Activated CD4-positive, alpha-beta T cell treated with anti-CD3 and anti-CD28 coated beads, Interleukin-2, amount 50 U/mL, for 24 hours (primary cell): ENCODE results near the gene CCNB1IP1.
A peak's percentile ranks its signal among the peaks of the same experiment; 100 is the strongest.
"Not testable (repeated sequence)": the region's sequence is repeated elsewhere in the genome, so short reads cannot be mapped to it uniquely, and the experiment has no call there.

Experiments
- DNase-seq, 2 donors: peaks; one replicate each; pipeline ENCODE4 v3.0.0-alpha.2; 2020; ENCODE audit warnings: low read depth in 1 of 2, low spot score in 1 of 2

CCNB1IP1 gene, protein sequence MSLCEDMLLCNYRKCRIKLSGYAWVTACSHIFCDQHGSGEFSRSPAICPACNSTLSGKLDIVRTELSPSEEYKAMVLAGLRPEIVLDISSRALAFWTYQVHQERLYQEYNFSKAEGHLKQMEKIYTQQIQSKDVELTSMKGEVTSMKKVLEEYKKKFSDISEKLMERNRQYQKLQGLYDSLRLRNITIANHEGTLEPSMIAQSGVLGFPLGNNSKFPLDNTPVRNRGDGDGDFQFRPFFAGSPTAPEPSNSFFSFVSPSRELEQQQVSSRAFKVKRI

DNA sequence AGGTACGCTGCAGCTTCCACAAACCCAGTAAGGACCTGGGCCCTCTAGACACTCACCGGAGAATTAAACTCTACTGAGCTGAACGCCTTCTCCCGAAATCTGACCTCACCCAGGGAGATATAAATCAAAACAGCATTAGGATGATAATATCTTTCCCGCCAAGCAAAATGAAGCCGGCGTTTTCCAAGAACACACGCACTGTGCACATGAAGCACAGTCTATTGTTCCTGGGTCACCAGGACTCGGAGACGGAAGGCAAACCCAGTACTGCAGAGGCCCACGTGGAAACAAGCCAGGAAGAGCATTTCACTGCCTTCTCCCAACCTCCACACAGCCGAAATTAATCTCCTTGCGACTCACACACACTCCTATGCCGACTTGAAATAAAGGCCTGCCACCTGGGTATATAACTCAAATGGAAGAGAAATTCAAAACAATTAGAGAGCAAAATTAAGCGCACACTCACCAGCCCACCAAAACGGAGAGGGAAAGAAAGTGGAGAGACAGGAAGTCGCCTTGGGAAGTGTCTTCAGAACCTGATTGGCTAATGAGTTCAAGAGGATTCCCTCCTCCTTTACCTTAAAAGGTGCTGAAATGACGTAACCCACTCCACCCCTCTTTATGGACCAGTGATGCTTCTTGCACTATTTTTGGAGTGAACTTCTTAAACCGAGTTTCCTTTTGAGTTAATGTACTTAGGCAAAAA lies at the start of gene CCNB1IP1:
Gene CCNB1IP1 (minus strand): TSS at position 492 of the 706 bp plus-strand sequence. CDS start 16,756 bp downstream, outside the sequence.
- DNase-seq, result peak; percentile 14 to 62

DNA sequence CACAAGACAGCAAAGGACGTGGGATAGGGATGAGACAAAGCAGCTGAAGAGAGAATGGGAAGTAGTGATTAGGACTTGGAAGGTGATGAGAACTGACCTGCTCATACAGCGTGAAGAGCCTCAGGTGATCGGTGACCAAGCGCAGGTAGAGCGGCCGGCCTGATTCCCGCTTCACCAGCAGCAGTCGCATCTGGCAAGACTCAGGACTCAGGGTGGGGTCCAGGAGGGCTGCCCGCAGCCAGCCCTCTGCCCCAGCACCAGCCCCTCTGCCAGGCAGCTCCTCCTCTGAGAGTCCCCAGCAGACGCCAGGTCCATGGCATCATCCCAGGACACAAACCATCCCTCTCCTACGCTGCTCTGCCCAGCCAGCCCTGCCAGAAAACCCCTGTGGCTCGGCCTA lies 49.4 kb upstream of the CCNB1IP1 start:
- no peak for DNase-seq

DNA sequence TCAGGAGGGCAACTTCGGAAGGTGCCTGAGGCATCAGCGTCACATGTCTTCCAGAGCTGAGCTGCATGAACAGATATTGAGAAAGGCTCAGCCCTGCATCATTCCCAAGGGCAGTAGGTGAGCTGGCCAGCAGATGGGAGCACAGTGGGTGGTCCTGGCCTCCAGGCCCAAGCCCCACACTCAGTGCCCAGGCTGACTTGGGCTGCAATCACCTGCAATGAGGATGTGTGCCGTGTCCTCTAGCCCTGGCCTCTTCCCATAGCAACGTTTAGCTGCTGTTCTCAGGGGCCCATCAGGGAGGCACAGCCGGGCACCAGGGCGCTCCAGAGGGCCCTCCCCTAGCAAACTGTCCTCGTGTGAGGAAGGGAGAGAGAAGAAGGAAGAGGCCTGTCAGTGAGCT lies 48.3 kb upstream of the CCNB1IP1 start:
- DNase-seq, result no peak

- no peak for DNase-seq
These were observed 47.6 kb upstream of the CCNB1IP1 start for GRCh38 chr14:20380681-20381080.

- no peak for DNase-seq
These were observed 46.7 kb upstream of the CCNB1IP1 start for GRCh38 chr14:20379743-20380142.

GRCh38 chr14:20377171-20377570 lies 44.1 kb upstream of the CCNB1IP1 start:
- DNase-seq, result no peak

GRCh38 chr14:20376071-20376588 lies 43.1 kb upstream of the CCNB1IP1 start:
- no peak for DNase-seq

DNA sequence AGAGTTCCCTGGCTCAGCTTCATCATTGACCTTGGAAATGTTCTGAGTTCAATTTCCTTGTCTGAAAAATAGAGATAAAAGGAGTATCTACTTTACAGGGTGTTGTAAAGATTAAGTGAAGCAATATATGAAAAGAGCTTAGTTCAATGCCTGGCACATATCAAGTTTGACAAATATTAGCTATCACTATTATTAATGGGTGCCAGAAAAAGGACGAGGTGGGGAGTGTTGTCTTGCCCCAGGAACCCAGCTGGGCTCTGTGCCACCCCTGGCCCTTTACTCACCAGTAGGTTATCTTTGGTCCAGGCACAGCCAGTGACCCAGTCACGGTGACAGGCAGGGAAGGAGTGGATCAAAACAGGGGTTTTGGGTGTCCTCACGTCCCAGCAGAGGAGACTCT lies 42.4 kb upstream of the CCNB1IP1 start:
- no peak for DNase-seq

DNA sequence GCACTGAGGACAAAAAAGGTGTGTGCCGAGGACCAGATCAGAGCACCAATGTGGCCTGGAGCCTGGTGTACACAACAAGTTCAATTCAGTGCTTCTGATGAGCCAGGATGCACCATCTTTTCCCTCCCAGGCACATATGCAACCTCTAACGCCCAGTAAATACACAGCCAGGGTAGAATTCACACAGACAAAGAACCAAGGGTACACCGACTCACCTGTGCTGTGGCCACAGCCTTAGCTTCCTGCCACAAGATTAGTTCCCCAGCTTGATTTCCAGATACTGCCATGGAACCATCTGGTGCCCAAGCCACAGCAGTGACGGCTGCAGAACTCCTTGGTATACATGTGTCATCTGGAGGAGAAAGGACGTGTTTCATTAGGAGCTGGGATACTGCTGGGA lies 39.7 kb upstream of the CCNB1IP1 start:
- no peak for DNase-seq

GRCh38 chr14:20365928-20366327 lies 32.8 kb upstream of the CCNB1IP1 start:
- DNase-seq, result no peak

GRCh38 chr14:20358474-20358873 lies 25.4 kb upstream of the CCNB1IP1 start:
- not testable (repeated sequence) for DNase-seq

DNA sequence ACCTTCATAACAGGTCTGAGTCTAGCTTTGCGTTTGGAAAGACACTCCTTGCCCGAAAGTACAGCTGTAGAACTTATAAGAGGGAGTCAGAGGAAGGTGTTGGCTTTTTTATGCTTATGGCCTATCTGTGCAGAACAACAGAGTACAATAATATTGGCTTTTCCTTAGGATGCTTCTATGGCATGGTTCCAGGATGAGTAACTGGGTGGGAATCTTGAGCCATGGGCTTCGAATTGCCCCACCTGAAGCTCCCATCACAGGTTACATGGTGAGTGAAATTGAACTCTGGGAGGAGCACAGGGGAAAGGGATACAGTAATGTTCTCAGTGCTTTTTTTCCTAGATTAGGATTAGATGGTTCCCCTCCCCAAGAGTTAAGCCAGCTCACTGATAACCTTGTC lies 23.3 kb upstream of the CCNB1IP1 start:
- DNase-seq, result no peak

DNA sequence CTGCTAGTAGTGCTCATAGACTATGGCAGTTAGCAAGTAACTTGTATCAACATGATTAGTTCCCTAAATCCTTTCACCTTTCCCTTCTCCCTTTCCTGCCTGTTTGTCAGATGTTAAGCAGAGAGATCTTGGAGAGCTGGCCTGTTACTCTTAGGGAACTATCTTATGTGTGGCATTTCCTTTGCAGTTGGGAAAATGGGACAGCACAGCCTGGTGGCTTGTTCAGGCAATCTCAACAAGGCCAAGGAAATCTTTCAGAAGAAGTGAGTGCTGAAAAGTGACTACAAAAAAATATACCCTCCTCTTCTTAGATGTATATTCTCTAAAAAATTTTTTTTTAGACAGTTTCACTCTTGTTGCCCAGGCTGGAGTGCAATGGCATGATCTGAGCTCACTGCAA lies 17.8 kb upstream of the CCNB1IP1 start:
- no peak for DNase-seq

GRCh38 chr14:20350282-20350681 lies 17.2 kb upstream of the CCNB1IP1 start:
- DNase-seq, result no peak

GRCh38 chr14:20347747-20348146 lies 14.7 kb upstream of the CCNB1IP1 start:
- no peak for DNase-seq

- DNase-seq, result no peak
These were observed 13.6 kb upstream of the CCNB1IP1 start for GRCh38 chr14:20346713-20347112.

DNA sequence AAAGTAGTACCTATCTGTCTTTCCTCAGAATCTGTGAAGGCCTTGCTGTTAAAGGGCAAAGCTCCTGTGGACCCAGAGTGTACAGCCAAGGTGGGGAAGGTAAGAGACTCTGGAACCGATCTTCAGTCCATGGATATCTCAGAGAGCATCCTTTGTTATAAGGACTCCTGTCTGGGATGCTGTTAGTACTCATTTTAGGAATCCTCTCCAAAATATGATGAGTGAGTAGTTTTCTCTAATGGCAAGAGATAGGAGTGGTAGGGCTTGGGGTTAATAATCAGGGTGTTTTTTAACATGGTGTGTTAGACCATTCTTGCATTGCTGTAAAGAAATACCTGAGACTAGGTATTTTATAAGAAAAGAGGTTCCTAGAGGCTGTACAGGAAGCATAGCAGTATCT lies 12.3 kb upstream of the CCNB1IP1 start:
- no peak for DNase-seq

- DNase-seq, result no peak
These were observed 10.8 kb upstream of the CCNB1IP1 start for GRCh38 chr14:20343862-20344220.

- DNase-seq, result peak; percentile 85 to 94
These were observed 10.2 kb upstream of the CCNB1IP1 start, which contains the start of gene PARP2 for GRCh38 chr14:20343092-20343861. Gene PARP2 (plus strand): TSS chr14:20343635. CDS start chr14:20343642, 7 bp downstream.

DNA sequence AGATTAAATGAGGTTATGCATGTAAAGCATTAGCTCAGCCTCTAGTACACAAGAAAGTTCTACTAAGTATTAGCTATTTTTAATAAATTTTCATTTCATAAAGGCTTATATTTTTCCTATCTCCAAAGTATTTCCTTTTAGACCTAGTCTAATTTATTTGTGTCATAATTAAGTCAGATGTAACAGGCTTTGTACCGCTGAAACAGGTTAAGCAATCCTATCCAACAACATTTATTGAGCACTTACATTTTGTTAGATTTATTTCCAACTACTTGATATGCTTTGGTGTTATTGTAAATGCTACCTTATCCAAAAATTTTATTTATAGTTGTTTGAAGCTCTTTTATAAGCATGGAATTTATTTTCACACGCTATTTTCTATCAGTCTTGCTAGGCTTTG lies 8.6 kb upstream of the CCNB1IP1 start:
- no peak for DNase-seq

GRCh38 chr14:20341032-20341431 lies 8.0 kb upstream of the CCNB1IP1 start:
- DNase-seq, result not testable (repeated sequence)

GRCh38 chr14:20334017-20334416 lies 938 bp upstream of the CCNB1IP1 start:
- DNase-seq, result no peak
